GM19397 (cell line): ENCODE data around the gene MBIP.
"Not testable (repeated sequence)": the region's sequence is repeated elsewhere in the genome, so short reads cannot be mapped to it uniquely, and the experiment has no call there.

Experiments
- ATAC-seq: cut with Tn5 transposase; IDR thresholded peaks from one replicate; pipeline ENCODE4 v1.9.1; 2021; ENCODE audit warnings: mild to moderate bottlenecking, moderate library complexity; ENCODE audit not compliant: unreplicated experiment

Gene MBIP, protein sequence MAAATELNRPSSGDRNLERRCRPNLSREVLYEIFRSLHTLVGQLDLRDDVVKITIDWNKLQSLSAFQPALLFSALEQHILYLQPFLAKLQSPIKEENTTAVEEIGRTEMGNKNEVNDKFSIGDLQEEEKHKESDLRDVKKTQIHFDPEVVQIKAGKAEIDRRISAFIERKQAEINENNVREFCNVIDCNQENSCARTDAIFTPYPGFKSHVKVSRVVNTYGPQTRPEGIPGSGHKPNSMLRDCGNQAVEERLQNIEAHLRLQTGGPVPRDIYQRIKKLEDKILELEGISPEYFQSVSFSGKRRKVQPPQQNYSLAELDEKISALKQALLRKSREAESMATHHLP

DNA sequence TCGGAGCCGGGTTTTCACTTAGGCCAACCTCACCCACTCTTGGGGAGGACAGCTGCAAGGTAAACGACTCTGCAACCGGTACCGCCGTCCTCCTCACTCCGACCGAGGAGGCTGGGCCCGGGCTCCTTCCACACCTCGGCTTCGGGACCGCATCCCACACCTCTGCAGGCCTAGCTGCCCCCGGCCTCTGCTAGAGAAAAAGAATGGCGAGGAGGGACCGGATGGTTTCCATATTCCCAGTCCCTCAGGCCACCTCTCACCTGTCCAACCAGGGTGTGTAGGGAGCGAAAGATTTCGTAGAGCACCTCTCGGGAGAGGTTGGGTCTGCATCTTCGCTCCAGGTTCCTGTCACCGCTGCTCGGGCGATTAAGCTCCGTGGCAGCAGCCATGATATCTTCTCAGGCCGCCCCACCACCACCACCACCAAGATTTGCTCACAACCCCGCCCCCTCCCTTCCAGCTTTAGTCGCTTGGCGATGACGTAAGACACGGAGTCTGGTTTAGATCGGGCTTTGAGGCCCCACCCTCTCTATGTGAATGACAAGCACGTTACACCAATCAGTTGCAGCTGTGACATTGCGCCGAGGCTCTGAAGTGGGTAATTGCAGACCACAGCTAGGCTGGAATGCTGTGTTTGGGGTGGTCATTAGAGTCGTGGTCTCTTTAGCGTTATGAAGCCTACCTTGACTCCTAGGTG is at the start of gene MBIP:
MBIP (minus strand) TSS at position 438 of the 697 bp plus-strand sequence; CDS start at position 389, 49 bp downstream.
- peak; percentile 98 for ATAC-seq

DNA sequence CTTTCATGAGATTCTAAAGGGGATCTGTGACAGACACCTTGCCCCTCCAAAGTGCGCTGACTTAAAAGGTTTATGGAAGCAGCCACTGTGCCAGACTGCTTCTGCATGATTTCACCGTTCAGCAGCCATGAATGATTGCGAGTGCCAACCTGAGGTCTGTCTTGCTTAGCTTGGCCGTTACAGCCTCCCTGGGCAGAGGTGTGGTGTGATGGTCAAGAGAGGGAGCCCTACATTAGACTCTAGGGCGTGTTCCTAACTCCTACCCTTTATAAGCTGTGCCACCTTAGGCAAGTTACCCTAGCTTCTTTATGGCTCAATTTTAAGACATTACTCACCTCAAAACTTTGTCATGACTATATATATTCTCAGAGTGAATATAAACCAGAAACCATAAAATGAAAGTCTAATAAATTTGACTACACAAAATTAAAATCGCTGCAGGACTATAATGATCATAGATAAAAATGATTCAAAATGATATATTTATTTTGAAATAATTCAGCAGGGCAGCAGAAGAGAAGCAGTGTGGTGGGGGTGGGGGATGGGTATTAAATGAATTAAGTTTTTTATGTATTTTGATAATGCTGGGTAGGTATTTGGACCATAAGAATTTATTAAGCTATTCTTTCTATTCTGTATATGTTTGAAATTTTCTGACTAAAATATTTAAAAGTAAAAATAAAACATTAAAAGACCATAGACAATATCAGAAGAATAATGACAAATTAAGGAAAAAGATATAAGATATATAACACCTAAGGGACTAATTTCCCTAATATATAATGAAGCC is 47.7 kb upstream of the MBIP start:
- no peak for ATAC-seq

DNA sequence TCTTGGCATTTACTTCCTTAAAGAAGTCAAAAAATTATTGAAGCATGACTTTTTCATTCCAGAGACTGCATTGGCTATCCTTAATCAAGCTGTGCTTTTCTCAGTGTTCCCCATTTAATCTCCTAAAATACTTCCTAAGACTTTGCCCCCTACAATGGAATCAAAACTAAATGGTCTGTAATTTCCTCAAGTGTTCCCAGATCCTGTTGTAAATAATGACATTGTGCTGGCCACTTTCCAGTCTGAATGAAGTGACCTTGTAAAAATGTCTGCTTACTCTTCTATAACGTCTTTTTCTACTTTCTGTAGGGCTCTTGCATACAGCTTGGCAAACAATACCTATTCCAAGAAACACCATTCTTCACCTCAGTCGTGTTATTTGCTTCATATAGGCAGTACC is 45.3 kb upstream of the MBIP start:
- ATAC-seq, result no peak

DNA sequence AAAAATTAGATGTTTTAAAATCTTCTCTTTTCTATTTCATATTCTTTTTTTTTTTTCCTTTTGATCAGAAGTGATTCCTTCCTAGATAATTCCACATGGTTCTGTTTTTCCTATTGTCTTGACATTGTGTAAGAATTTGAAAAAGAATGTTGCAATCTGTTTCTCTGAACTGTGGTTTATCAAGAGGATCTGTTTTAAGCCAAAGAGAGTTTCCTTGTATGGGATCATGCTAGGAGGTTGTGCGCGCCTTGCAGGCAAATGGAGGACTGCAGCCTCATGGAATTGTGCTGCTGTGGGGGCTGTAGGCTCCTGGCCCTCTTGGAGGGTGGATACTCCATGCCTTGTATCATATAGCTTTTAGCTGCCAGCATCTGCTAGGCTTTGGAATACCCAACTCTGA is 43.3 kb upstream of the MBIP start:
- ATAC-seq, result no peak

DNA sequence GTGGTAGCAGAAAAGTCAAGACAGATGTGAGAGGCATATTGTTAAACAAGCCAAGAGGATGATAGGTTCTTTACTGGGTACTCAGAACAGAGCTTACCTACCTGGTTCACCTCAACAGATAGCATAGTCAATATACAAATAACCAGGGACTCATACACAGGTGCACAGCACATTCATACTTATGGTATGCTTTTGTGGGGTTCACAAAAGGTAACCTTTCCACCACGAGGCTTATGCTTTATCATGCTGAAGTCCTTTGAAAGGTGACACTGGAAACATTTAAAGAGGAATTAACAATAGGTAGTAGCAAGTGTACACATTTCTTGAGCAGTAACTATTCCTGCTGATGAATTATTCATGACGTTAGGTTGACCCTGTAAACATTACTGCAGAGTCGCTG is 42.2 kb upstream of the MBIP start:
- ATAC-seq, result no peak

DNA sequence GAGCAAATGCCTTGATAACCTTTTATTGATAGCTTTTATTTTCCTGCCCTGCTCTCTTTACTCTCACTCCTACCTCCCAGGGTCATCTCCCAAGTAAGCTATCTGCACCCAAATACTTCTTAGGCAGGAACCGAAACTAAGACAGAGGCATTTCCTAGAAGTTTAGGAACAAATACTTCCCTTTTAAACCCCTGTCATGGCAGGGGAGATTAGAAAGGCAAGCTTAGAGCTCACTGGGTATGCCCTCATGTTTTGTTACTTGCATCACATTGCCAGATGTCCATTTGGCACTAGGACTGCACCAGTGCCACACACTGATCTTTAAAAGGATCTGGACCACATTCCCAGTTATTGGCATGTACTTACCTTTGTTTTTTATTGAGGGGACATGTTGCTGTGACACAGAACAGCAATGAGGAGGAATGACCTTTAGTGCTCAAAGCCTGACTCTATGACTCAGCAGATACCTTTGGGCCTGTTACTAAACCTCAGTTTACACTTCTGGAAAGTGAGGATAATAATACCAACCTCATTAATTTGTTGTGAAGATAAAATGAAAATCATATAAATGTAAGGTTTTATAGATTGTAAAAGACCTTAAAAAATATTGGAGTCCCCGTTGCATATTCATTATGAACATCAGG is 40.9 kb upstream of the MBIP start:
- ATAC-seq, result no peak

DNA sequence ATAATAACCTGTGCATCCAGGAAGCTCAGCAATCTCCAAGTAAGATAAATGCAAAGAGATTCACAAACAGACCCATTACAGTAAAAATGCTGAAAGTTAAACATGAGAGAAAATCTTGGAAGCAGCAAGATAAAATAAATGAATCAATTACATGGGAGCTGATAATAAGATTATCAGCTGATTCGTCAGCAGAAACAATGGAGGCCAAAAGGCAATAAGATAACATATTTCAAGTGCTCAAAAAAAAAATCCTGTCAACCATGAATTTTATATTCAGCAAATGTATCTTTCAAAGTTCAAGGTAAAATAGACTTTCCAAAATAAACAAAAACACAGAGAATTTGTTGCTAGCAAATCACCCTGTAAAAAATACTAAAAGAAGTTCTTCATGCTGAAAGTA is 36.4 kb upstream of the MBIP start:
- ATAC-seq, result no peak

DNA sequence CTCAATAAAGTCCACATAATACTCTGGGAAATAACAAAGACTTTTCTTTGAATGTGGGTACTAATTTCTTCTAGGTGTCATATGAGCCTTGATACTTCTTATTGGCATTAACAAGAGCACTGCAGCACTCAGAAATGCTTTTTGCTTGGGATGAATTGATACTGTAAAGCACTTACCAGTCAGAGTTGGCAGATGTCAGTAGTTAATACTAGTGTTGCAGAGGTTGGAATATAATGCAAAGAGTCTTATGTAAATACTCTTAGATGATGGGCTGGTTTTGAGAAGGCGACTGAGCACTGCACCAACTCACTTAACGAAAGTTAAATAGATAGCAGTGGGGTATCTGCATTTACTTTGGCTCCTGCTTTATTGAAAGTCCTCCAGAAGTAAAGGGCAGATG is 25.6 kb upstream of the MBIP start:
- no peak for ATAC-seq

DNA sequence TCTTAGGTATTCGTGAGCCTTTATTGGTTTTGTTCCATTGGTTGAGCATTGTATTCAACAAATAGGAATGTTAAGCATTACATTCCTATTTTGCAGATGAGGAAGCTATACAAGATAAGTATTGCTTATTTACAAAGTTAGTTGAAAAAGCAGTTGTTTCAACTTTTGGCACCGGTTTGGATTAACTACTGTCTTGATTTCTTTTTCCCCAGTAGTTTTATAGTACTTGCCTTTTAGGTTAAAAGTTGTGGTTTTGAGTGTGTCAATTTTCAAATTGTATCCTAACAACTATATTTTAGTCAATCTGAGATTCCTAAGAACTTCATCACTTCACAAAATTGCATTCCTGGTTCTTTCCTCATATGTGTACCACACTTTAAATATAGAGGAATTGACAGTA is 23.8 kb upstream of the MBIP start:
- ATAC-seq, result no peak

DNA sequence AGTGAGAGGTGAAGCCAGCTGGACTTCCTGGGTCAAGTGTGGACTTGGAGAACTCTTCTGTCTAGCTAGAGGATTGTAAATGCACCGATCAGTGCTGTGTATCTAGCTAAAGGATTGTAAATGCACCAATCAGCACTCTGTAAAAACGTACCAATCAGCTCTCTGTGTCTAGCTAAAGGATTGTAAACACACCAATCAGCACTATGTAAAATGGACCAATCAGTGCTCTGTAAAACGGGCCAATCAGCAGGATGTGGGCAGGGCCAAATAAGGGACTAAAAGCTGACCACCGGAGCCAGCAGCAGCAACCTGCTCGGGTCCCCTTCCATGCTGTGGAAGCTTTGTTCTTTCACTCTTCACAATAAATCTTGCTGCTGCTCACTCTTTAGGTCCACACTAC is 21.4 kb upstream of the MBIP start:
- ATAC-seq, result not testable (repeated sequence)

DNA sequence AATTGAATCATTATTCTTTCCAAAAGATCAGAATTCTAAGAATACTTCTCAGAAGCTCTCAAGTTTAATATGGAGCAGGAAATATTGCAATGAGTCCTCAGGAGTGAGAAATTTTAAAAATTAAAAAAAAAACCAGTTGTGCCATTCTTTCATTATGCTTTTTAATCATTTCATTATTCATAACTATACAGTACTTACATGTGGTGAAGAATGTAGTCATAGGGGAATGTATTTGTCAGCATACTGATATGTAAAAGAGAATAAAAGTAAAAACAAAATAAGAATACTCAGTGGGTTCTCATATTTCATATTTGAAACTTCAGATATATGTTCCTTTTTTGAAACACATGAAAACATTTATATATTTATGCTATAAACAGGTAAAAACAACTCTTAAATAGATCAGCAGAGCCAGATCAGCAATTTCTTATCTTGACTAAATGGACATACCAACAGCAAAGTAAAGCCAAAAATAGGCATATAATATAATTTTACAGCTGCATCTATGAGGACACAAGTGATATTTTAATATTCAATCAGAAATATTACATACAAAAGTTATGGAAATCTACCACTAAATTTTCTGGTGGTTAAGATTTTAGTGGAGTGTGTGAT is 19.9 kb upstream of the MBIP start:
- ATAC-seq, result no peak

DNA sequence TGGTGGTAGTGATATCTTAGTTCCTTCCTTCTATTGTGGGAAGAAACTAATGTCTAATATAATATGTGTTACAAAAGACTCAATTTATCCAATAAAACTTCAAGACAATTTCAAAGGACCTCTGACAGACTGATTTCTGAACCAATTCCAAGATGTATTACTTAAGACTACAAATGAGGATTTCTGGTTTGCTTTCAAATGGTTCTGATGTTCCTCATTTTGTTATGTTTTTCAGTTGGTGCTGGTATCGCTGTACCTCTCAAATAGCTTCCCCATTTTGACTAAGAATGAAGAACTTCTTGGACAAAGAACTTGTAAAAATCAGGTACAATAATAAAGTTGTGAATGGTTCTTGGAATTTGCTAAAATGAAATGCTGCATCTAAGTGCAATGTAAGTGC is 19.4 kb upstream of the MBIP start:
- no peak for ATAC-seq

DNA sequence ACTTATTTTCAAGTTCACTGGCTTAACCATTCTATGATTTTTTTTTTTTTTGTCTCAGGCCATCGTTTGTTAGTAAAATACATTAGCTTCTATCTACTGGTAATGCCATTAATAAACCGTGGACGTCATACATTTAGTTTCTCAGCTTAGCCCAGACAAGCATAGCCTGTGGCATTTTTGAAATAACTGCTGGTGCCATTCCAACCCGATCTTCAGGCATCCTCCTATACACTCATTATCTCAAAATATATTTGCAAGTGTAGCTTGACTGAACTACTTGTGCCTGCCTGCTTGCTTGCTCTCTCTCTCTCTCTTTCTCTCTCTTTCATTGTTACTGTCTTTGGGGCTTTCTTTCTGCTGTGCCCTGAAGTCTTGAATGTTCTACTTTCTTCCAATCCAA is 12.7 kb upstream of the MBIP start:
- ATAC-seq, result no peak

DNA sequence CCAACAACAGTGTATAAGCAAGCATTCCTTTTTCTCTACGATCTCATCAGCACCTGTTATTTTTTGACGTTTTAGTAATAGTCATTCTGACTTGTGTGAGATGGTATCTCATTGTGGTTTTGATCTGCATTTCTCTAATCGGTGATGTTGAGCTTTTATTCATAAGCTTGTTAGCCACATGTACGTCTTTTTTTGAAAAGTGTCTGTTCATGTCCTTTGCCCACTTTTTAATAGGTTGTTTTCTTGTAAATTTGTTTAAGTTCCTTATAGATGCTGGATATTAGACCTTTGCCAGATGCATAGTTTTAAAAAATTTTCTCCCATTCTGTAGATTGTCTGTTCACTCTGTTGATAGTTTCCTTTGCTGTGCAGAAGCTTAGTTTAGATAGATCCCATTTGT is 7.1 kb upstream of the MBIP start:
- ATAC-seq, result not testable (repeated sequence)

DNA sequence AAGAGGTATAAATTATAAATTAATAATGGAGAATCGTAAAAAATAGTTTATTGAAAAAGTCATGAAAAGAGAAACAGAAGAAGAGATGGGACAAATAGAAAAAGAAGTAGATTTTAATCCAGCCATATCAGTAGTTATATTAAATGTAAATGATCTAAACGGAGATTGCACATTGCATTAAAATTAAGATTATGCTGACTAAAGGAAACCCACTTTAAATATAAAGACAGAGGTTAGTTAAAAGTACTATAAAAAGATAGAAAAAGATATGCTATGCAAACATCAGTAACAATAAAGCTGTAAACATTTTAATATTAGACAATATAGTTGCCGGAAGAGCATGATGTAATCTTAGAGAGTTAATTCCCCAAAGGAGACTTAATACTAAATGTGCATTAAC is 5.4 kb upstream of the MBIP start:
- ATAC-seq, result no peak

DNA sequence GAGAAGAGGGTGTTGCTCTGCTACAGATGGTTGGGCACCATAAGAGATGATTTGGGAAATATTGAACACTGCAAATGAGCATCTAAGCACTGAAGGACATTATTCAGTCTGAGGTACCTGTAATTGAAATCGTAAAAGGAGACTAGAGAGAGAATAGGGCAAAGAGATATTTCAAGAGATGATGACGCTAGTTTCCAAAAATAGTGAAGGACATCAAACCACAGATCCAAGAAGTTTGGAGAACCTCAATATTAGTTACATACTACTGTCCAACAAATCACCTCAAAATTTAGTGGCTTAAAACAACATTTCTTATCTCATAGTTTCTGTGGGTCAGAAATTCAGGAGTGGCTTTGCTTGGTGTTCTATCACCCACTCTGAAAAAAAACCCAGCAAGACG is 4.5 kb upstream of the MBIP start:
- no peak for ATAC-seq

DNA sequence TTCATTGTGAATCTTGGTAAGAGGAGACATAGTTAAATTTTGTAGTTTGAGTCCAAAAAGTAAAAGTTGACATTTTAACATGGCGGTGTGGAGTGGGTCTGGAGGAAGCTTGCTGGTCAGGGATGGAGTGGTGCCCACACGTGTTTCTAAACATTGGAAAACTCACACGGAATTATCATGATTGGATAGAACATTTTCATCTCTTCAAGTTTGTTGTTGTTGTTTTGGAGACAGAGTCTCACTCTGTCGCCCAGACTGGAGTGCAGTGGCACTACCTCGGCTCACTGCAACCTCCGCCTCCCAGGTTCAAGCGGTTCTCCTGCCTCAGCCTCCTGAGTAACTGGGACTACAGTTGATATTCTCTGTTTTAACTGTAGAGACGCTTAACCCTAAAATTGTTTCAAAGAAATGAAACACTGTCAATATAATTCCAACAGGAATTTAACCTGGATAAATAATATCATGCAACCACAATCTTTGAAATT is 502 bp upstream of the MBIP start:
- peak; percentile 24 for ATAC-seq

DNA sequence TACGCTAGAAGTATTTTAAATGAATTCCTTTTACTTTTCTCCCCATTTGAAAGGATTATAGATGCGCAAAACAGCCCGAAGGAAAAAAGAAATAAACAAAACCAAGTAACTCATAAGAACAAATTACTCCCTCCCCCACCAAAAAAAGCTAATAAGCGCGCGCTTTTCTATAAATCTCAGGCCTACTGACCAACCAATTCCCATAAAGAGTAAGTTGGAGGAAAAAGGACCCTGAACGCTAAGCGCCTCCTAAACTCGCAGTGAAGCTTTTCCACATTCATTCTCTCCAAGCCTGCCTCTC is 588 bp downstream of the MBIP start:
- ATAC-seq, result no peak

DNA sequence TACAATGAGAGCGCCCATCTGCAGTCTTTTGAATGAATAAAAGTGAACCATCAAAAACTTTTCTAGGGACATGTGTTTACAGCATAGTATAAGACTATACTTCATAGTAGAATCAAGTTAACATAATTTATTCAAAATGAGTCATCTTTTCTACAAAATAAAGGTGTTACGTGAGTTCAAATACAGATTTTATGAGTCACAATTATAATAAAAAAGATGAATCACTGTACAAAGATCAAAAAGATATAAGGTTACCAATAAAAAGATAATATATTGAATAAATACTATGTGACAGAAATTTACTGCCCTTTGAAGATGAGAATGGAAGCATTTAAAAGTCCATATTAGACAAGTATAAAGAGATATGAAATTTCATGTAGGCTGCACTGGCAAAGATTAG is 2.8 kb downstream of the MBIP start:
- no peak for ATAC-seq

DNA sequence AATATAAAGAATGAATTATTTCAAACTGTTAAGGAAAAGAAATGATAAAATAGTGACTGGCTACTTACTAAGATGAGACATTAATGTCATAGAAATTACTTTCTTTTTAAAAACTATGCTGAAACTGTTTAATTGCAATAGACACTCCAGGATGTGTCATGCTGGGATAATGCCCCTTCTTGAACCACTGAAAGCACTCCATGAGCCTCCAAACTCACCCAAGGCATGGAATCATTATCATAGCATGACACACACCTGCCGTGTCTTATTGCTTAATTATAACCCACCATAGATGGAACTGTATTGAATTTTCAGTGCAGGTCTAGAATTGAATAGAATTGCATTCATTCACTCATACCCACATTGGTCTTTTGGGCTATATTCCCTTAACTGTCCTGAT is 4.3 kb downstream of the MBIP start:
- ATAC-seq, result no peak
